ENCODE data around the gene B2M.

B2M gene

GRCh38 chr15:44670087-44670950 lies 41.0 kb upstream of the B2M start:
- peaks cover 2 to 6% of the 10 kb centered on the region in 2 experiments for H3K4me1 ChIP-seq (ENCODE audit: control insufficient read depth in 1 of 2, insufficient read depth in 2 of 2, low read length in 2 of 2)
- H3K14ac ChIP-seq (ENCODE audit: low read length) = no peak overlapping the region
- no peak overlapping the region for H2AFZ ChIP-seq (ENCODE audit: insufficient read depth, low read length, poor library complexity)
- DNase-seq = peak; percentile 97 to 98
- no CpG with 5 or more reads among the region's 6 CpGs for whole genome bisulfite sequencing (ENCODE audit: extremely low coverage, insufficient coverage, insufficient read length)
- no peak overlapping the region for H4K8ac ChIP-seq (ENCODE audit: low read depth, low read length)
- no peak overlapping the region for H3K4ac ChIP-seq (ENCODE audit: low read depth, low read length)
- H3K4me3 ChIP-seq (ENCODE audit: low read depth, low read length) = no peak overlapping the region
- no peaks in the 10 kb centered on the region for H3K79me1 ChIP-seq (ENCODE audit: low read length)
- H3K4me2 ChIP-seq (ENCODE audit: low read length) = no peak overlapping the region
- H3K36me3 ChIP-seq (ENCODE audit: control insufficient read depth in 1 of 2, insufficient read depth in 2 of 2, low read length in 2 of 2) = no peaks in the 10 kb centered on the region
- no peak overlapping the region for H2BK120ac ChIP-seq (ENCODE audit: insufficient read depth, low read length, poor library complexity)
- no peaks in the 10 kb centered on the region for H3K79me2 ChIP-seq (ENCODE audit: control insufficient read depth, insufficient read depth, low read length, poor library complexity)
- no peak overlapping the region for H3K27ac ChIP-seq (ENCODE audit: low read depth, low read length)
- no peak overlapping the region for H4K91ac ChIP-seq (ENCODE audit: low read depth, low read length)
- no peak overlapping the region for H2AK5ac ChIP-seq (ENCODE audit: low read length)
- no peak overlapping the region for H2BK12ac ChIP-seq (ENCODE audit: low read length)
- no peaks in the 10 kb centered on the region for H3K9me3 ChIP-seq (ENCODE audit: insufficient read depth, low read depth, low read length)
- H2BK5ac ChIP-seq (ENCODE audit: low read depth, low read length, poor library complexity) = no peak overlapping the region
- no peak overlapping the region for H3K18ac ChIP-seq (ENCODE audit: low read length)
- H3K23ac ChIP-seq (ENCODE audit: low read length) = no peak overlapping the region
- no peaks in the 10 kb centered on the region for H3K27me3 ChIP-seq (ENCODE audit: insufficient read depth, low read length)
- H3K9ac ChIP-seq (ENCODE audit: low read length) = no peak overlapping the region
- no peak overlapping the region for H4K12ac ChIP-seq (ENCODE audit: low read depth, low read length)

- Histone ChIP-seq H3K14ac (ENCODE audit: low read length) (no peak overlapping the region), H3K18ac (ENCODE audit: low read length) (no peak overlapping the region), H3K4me2 (ENCODE audit: low read length) (no peak overlapping the region), H3K4me1 (ENCODE audit: control insufficient read depth in 1 of 2, insufficient read depth in 2 of 2, low read length in 2 of 2) (peaks cover 2 to 6% of the 10 kb centered on the region in 2 experiments), H4K91ac (ENCODE audit: low read depth, low read length) (no peak overlapping the region), H3K4ac (ENCODE audit: low read depth, low read length) (no peak overlapping the region), H3K23ac (ENCODE audit: low read length) (no peak overlapping the region), H3K79me2 (ENCODE audit: control insufficient read depth, insufficient read depth, low read length, poor library complexity) (no peaks in the 10 kb centered on the region), H4K12ac (ENCODE audit: low read depth, low read length) (no peak overlapping the region), H2BK12ac (ENCODE audit: low read length) (no peak overlapping the region), H3K4me3 (ENCODE audit: low read depth, low read length) (no peak overlapping the region), H3K79me1 (ENCODE audit: low read length) (no peaks in the 10 kb centered on the region), H3K9me3 (ENCODE audit: insufficient read depth, low read depth, low read length) (no peaks in the 10 kb centered on the region), H2BK120ac (ENCODE audit: insufficient read depth, low read length, poor library complexity) (no peak overlapping the region), H3K36me3 (ENCODE audit: control insufficient read depth in 1 of 2, insufficient read depth in 2 of 2, low read length in 2 of 2) (no peaks in the 10 kb centered on the region), H2BK5ac (ENCODE audit: low read depth, low read length, poor library complexity) (no peak overlapping the region), H4K8ac (ENCODE audit: low read depth, low read length) (no peak overlapping the region), H3K27ac (ENCODE audit: low read depth, low read length) (no peak overlapping the region), H2AK5ac (ENCODE audit: low read length) (no peak overlapping the region), H2AFZ (ENCODE audit: insufficient read depth, low read length, poor library complexity) (no peak overlapping the region), H3K27me3 (ENCODE audit: insufficient read depth, low read length) (no peaks in the 10 kb centered on the region), H3K9ac (ENCODE audit: low read length) (no peak overlapping the region)
- WGBS (ENCODE audit: extremely low coverage, insufficient coverage, insufficient read length) = no CpG with 5 or more reads among the region's 2 CpGs
- peak; percentile 62 to 73 for DNase-seq
These were observed 37.7 kb upstream of the B2M start for GRCh38 chr15:44673639-44674038.

- Histone ChIP-seq H3K9ac (ENCODE audit: low read length) (no peak overlapping the region), H3K9me3 (ENCODE audit: insufficient read depth, low read depth, low read length) (no peaks in the 10 kb centered on the region), H2BK12ac (ENCODE audit: low read length) (no peak overlapping the region), H4K91ac (ENCODE audit: low read depth, low read length) (no peak overlapping the region), H2AK5ac (ENCODE audit: low read length) (no peak overlapping the region), H3K4me2 (ENCODE audit: low read length) (no peak overlapping the region), H2BK5ac (ENCODE audit: low read depth, low read length, poor library complexity) (no peak overlapping the region), H3K36me3 (ENCODE audit: control insufficient read depth in 1 of 2, insufficient read depth in 2 of 2, low read length in 2 of 2) (no peaks in the 10 kb centered on the region), H2BK120ac (ENCODE audit: insufficient read depth, low read length, poor library complexity) (no peak overlapping the region), H4K8ac (ENCODE audit: low read depth, low read length) (no peak overlapping the region), H3K79me2 (ENCODE audit: control insufficient read depth, insufficient read depth, low read length, poor library complexity) (no peaks in the 10 kb centered on the region), H4K12ac (ENCODE audit: low read depth, low read length) (no peak overlapping the region), H3K4ac (ENCODE audit: low read depth, low read length) (no peak overlapping the region), H3K14ac (ENCODE audit: low read length) (no peak overlapping the region), H3K4me1 (ENCODE audit: control insufficient read depth in 1 of 2, insufficient read depth in 2 of 2, low read length in 2 of 2) (peaks cover 0 to 2% of the 10 kb centered on the region in 2 experiments), H3K23ac (ENCODE audit: low read length) (no peak overlapping the region), H2AFZ (ENCODE audit: insufficient read depth, low read length, poor library complexity) (no peak overlapping the region), H3K79me1 (ENCODE audit: low read length) (no peaks in the 10 kb centered on the region), H3K27ac (ENCODE audit: low read depth, low read length) (no peak overlapping the region), H3K27me3 (ENCODE audit: insufficient read depth, low read length) (no peaks in the 10 kb centered on the region), H3K18ac (ENCODE audit: low read length) (no peak overlapping the region), H3K4me3 (ENCODE audit: low read depth, low read length) (no peak overlapping the region)
- DNase-seq = no peak
- WGBS (ENCODE audit: extremely low coverage, insufficient coverage, insufficient read length) = no CpG with 5 or more reads among the region's 5 CpGs
These were observed 35.4 kb upstream of the B2M start for GRCh38 chr15:44675911-44676310.

- DNase-seq = no peak
- no peak overlapping the region for H3K9ac ChIP-seq (ENCODE audit: low read length)
- no peak overlapping the region for H2BK12ac ChIP-seq (ENCODE audit: low read length)
- H3K4ac ChIP-seq (ENCODE audit: low read depth, low read length) = no peak overlapping the region
- H3K27me3 ChIP-seq (ENCODE audit: insufficient read depth, low read length) = no peaks in the 10 kb centered on the region
- no peaks in the 10 kb centered on the region for H3K9me3 ChIP-seq (ENCODE audit: insufficient read depth, low read depth, low read length)
- H3K4me2 ChIP-seq (ENCODE audit: low read length) = no peak overlapping the region
- no peak overlapping the region for H4K12ac ChIP-seq (ENCODE audit: low read depth, low read length)
- H3K14ac ChIP-seq (ENCODE audit: low read length) = no peak overlapping the region
- no peak overlapping the region for H4K91ac ChIP-seq (ENCODE audit: low read depth, low read length)
- no peaks in the 10 kb centered on the region for H3K4me1 ChIP-seq (ENCODE audit: control insufficient read depth in 1 of 2, insufficient read depth in 2 of 2, low read length in 2 of 2)
- H3K79me1 ChIP-seq (ENCODE audit: low read length) = no peaks in the 10 kb centered on the region
- no peak overlapping the region for H2BK5ac ChIP-seq (ENCODE audit: low read depth, low read length, poor library complexity)
- no peak overlapping the region for H4K8ac ChIP-seq (ENCODE audit: low read depth, low read length)
- no CpG with 5 or more reads among the region's 7 CpGs for WGBS (ENCODE audit: extremely low coverage, insufficient coverage, insufficient read length)
- no peak overlapping the region for H2BK120ac ChIP-seq (ENCODE audit: insufficient read depth, low read length, poor library complexity)
- H3K27ac ChIP-seq (ENCODE audit: low read depth, low read length) = no peak overlapping the region
- H2AK5ac ChIP-seq (ENCODE audit: low read length) = no peak overlapping the region
- H3K23ac ChIP-seq (ENCODE audit: low read length) = no peak overlapping the region
- H3K36me3 ChIP-seq (ENCODE audit: control insufficient read depth in 1 of 2, insufficient read depth in 2 of 2, low read length in 2 of 2) = no peaks in the 10 kb centered on the region
- H3K79me2 ChIP-seq (ENCODE audit: control insufficient read depth, insufficient read depth, low read length, poor library complexity) = no peaks in the 10 kb centered on the region
- no peak overlapping the region for H3K18ac ChIP-seq (ENCODE audit: low read length)
- H2AFZ ChIP-seq (ENCODE audit: insufficient read depth, low read length, poor library complexity) = no peak overlapping the region
- no peak overlapping the region for H3K4me3 ChIP-seq (ENCODE audit: low read depth, low read length)
These were observed 34.6 kb upstream of the B2M start for GRCh38 chr15:44676676-44677075.
